ENCODE measurements around the gene RALY. TPM values are rescaled to one million over a fixed set of nuclear protein-coding genes. Genes with fewer than 3 reads are reported as not detected.

The RALY gene
- 119 TPM for total RNA-seq (2021; ENCODE audit: unreplicated experiment)
- polyA plus RNA-seq (2012) = 147 and 157 TPM in 2 replicates
- percentile 87 among the genes with signal in this experiment for Bru-seq, nascent RNA
- BruChase-seq, experiment 1, labeled RNA remaining after a 6-hour chase = percentile 76 among the genes with signal in this experiment
- BruChase-seq, experiment 2, labeled RNA remaining after a 2-hour chase = percentile 77 among the genes with signal in this experiment
- long read RNA-seq, full-length matches to known transcripts = 173 of 255 reads
- long read RNA-seq, partial matches to known transcripts = 26 of 255 reads
- long read RNA-seq, other reads (novel, unspliced or antisense) = 56 of 255 reads

DNA sequence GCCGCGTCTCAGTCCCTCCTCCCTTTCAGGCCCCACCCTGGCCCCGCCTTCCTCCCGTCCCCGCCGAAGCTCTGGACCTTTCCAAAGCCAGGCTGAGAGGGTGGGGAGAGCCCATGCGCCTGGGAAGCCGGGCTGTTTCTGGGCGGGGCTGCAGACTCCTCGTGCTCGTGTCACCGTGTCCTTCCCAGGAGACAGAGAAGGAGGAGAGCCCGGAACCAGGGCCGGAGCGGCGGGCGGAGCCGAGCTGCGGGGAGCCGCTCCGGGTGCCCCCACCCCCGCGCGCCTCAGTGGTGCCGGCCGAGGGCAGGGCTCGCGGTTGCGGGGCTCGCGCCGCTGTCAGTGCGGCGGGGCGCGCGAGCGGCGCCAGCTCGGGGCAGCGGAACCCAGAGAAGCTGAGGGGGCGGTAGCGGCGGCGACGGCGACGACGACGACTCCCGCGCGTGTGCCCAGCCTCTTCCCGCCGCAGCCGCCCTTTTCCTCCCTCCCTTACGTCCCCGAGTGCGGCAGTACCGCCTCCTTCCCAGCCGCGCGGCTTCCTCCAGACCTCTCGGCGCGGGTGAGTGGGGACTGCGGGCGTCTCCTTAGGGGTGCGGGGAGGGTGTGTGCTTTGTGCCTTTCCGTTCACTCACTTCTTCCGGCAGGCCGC lies at the start of gene RALY:
TSS of gene RALY (plus strand) at position 336 of the 646 bp plus-strand sequence. CDS start 78,164 bp downstream, outside the sequence.
- Histone ChIP-seq H3K4me2 (ENCODE audit: low read length) (peak within 1 kb of the TSS; percentile 89), H3K9ac (ENCODE audit: low read length) (peak within 1 kb of the TSS; percentile 81), H3K27me3 (ENCODE audit: insufficient read depth, low read length) (no peaks in the 10 kb centered on the region), H4K20me1 (ENCODE audit: insufficient read depth) (peaks cover 16% of the 10 kb centered on the region; the same call in 1 of the 2 replicates), H3K9me2 (ENCODE audit: insufficient read depth) (no peaks in the 10 kb centered on the region), H3K36me3 (ENCODE audit: control insufficient read depth in 1 of 2, insufficient read depth in 2 of 2, low read length in 2 of 2) (no peaks in the 10 kb centered on the region), H3K4me1 (ENCODE audit: control insufficient read depth in 1 of 2, insufficient read depth in 2 of 2, low read length in 2 of 2) (peaks cover 11 to 27% of the 10 kb centered on the region in 2 experiments), H3K9me3 (ENCODE audit: control insufficient read depth in 1 of 2, insufficient read depth in 1 of 2, low read depth in 1 of 2, low read length in 2 of 2) (no peaks in the 10 kb centered on the region), H3K4me3 (replicated peaks in 1 of 2; ENCODE audit: low read depth in 1 of 2, low read length in 2 of 2) (peak within 1 kb of the TSS; percentile 76 to 91), H3K27ac (ENCODE audit: low read depth, low read length) (peak within 1 kb of the TSS; percentile 92), H3K79me2 (ENCODE audit: insufficient read depth, low read length) (peaks cover 59% of the 10 kb centered on the region), H2AFZ (ENCODE audit: low read depth, low read length, poor library complexity, severe bottlenecking) (no peak within 1 kb of the TSS)
- RAD21 ChIA-PET (ENCODE audit: low non-redundant PET in 1 of 2, low total read pairs in 2 of 2, uncharacterized antibody in 2 of 2, unreplicated experiment in 2 of 2) = interaction anchor here in 1 of 2 experiments (0.6 to 1.2 kb wide), 2 partner anchors 60 to 202 kb away, joined by 3 read pairs; no protein-coding TSS in a partner anchor
- CTCF ChIA-PET = interaction anchor here (0.8 to 1.6 kb wide), 5 partner anchors 28 to 201 kb away, joined by 3 to 7 read pairs (median 4); no protein-coding TSS in a partner anchor
- ATAC-seq = peak; percentile 80
- BruUV-seq (replicated peaks) = no TSS peak
- peak; percentile 93 for DNase-seq (ENCODE audit: low read depth, low spot score)
- intact Hi-C loops (cut with micrococcal nuclease) = loop anchor here (1.0 kb wide), 1 partner anchor 130 kb away; no protein-coding TSS in a partner anchor
- peak; percentile 84 for TF ChIP-seq POLR2A (IDR thresholded peaks at IDR 0.05; ENCODE audit: borderline replicate concordance, extremely low read depth, insufficient read depth, insufficient read length)
- peak; percentile 53 for TF ChIP-seq SIN3A (IDR thresholded peaks at IDR 0.05; ENCODE audit: low read depth)
- peak; percentile 95 for TF ChIP-seq POLR2AphosphoS5 (IDR thresholded peaks at IDR 0.05; ENCODE audit: low read depth, low read length)
- TF ChIP-seq, protein P1, sequence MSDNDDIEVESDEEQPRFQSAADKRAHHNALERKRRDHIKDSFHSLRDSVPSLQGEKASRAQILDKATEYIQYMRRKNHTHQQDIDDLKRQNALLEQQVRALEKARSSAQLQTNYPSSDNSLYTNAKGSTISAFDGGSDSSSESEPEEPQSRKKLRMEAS (IDR thresholded peaks at IDR 0.05) = peak; percentile 88
- peak; percentile 39 for TF ChIP-seq TCF7L2 (IDR thresholded peaks at IDR 0.05; ENCODE audit: borderline replicate concordance, extremely low read depth, insufficient read depth, insufficient read length)
- TF ChIP-seq, protein P2, sequence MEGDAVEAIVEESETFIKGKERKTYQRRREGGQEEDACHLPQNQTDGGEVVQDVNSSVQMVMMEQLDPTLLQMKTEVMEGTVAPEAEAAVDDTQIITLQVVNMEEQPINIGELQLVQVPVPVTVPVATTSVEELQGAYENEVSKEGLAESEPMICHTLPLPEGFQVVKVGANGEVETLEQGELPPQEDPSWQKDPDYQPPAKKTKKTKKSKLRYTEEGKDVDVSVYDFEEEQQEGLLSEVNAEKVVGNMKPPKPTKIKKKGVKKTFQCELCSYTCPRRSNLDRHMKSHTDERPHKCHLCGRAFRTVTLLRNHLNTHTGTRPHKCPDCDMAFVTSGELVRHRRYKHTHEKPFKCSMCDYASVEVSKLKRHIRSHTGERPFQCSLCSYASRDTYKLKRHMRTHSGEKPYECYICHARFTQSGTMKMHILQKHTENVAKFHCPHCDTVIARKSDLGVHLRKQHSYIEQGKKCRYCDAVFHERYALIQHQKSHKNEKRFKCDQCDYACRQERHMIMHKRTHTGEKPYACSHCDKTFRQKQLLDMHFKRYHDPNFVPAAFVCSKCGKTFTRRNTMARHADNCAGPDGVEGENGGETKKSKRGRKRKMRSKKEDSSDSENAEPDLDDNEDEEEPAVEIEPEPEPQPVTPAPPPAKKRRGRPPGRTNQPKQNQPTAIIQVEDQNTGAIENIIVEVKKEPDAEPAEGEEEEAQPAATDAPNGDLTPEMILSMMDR (IDR thresholded peaks at IDR 0.05 in 2 of 3, conservative IDR thresholded peaks at IDR 0.05 in 1 of 3; ENCODE audit: borderline replicate concordance in 1 of 3, insufficient read depth in 1 of 3, low read depth in 2 of 3, low read length in 2 of 3) = no peak
- no peak for TF ChIP-seq CEBPB (IDR thresholded peaks at IDR 0.05; ENCODE audit: low read depth)
- peak; percentile 33; the same call in 1 of the 2 replicates for TF ChIP-seq EGR1 (IDR thresholded peaks at IDR 0.05; ENCODE audit: low read depth)
- no peak; the same call in 1 of the 2 replicates for TF ChIP-seq CBX3 (IDR thresholded peaks at IDR 0.05; ENCODE audit: low read depth)
- POLR2A ChIA-PET = interaction anchor here (0.6 to 1.3 kb wide), 14 partner anchors 11 to 204 kb away, joined by 3 to 7 read pairs (median 3); partner anchors contain the start of gene EIF2S2

All from HCT116 (cell line).